Mesendoderm (in vitro differentiated cells): ENCODE results near the gene UBE2I.

Experiments used
- DNase-seq: peaks from one replicate; pipeline ENCODE4 v3.0.0; 2013
- H2AK5ac ChIP-seq: 2 replicates; pipeline ENCODE4 v1.6.1; 2013; ENCODE audit warnings: low read length, inconsistent platforms
- H2BK120ac ChIP-seq: 2 replicates; pipeline ENCODE4 v1.6.1; 2013; ENCODE audit warnings: low read depth, mild to moderate bottlenecking, low read length, moderate library complexity, mixed read lengths
- H2BK15ac ChIP-seq: replicated peaks from 2 replicates; pipeline ENCODE4 v1.6.1; 2013; ENCODE audit warnings: low read depth, mild to moderate bottlenecking, moderate library complexity
- H2BK5ac ChIP-seq: 2 replicates; pipeline ENCODE4 v1.6.1; 2013; ENCODE audit warnings: low read length, inconsistent platforms
- H3K18ac ChIP-seq: 2 replicates; pipeline ENCODE4 v1.6.1; 2013; ENCODE audit warnings: mild to moderate bottlenecking, low read length, mixed read lengths
- H3K23ac ChIP-seq: one replicate; pipeline ENCODE4 v1.6.1; 2013; ENCODE audit warnings: low read length
- H3K27ac ChIP-seq: 2 replicates; pipeline ENCODE4 v1.5.1; 2013; ENCODE audit warnings: low read depth, mild to moderate bottlenecking, inconsistent platforms, low read length, moderate library complexity
- H3K27me3 ChIP-seq: 2 replicates; pipeline ENCODE4 v1.6.1; 2013; ENCODE audit warnings: low read length, control low read depth, mild to moderate bottlenecking, inconsistent platforms; ENCODE audit not compliant: insufficient read depth, poor library complexity
- H3K36me3 ChIP-seq: 2 replicates; pipeline ENCODE4 v1.6.1; 2013; ENCODE audit warnings: low read length, inconsistent platforms; ENCODE audit not compliant: control insufficient read depth, insufficient read depth
- H3K4ac ChIP-seq: one replicate; pipeline ENCODE4 v1.6.1; 2013; ENCODE audit warnings: low read depth, mild to moderate bottlenecking, low read length, moderate library complexity
- H3K4me1 ChIP-seq: 2 replicates; pipeline ENCODE4 v1.6.1; 2013; ENCODE audit warnings: low read depth, low read length, inconsistent platforms; ENCODE audit not compliant: control insufficient read depth
- H3K4me2 ChIP-seq: 2 replicates; pipeline ENCODE4 v1.6.1; 2013; ENCODE audit warnings: low read length
- H3K4me3 ChIP-seq: 2 replicates; pipeline ENCODE4 v1.5.1; 2013; ENCODE audit warnings: mild to moderate bottlenecking, low read length
- H3K56ac ChIP-seq: one replicate; pipeline ENCODE4 v1.6.1; 2013; ENCODE audit warnings: low read length
- H3K79me1 ChIP-seq: 2 replicates; pipeline ENCODE4 v1.6.1; 2013; ENCODE audit warnings: low read length, inconsistent platforms
- H3K79me2 ChIP-seq: 2 replicates; pipeline ENCODE4 v1.6.1; 2013; ENCODE audit warnings: mild to moderate bottlenecking, low read length; ENCODE audit not compliant: control insufficient read depth, insufficient read depth
- H3K9ac ChIP-seq: 2 replicates; pipeline ENCODE4 v1.6.1; 2013; ENCODE audit warnings: low read length, inconsistent platforms
- H4K5ac ChIP-seq: one replicate; pipeline ENCODE4 v1.6.1; 2013; ENCODE audit warnings: low read length
- H4K8ac ChIP-seq: one replicate; pipeline ENCODE4 v1.6.1; 2013; ENCODE audit warnings: low read depth, mild to moderate bottlenecking, control low read depth, low read length, moderate library complexity
- WGBS: extraction: QIAGEN DNeasy Blood & Tissue Kit; methylation state at CpG from one replicate; pipeline ENCODE4 v1.1.7; 2013; ENCODE audit warnings: low lambda C conversion rate, missing lambda C conversion rate; ENCODE audit not compliant: insufficient coverage; ENCODE audit errors: extremely low coverage; 5-methylcytosine and 5-hydroxymethylcytosine counted together

UBE2I gene

GRCh38 chr16:1287982-1288670 is 21.3 kb upstream of the UBE2I start:
- no CpG with 5 or more reads among the region's 40 CpGs for WGBS
- no peak overlapping the region for H4K8ac ChIP-seq
- H2AK5ac ChIP-seq: no peak overlapping the region
- H3K27me3 ChIP-seq: no peaks in the 10 kb centered on the region
- no peak overlapping the region for H3K56ac ChIP-seq
- H2BK120ac ChIP-seq: no peak overlapping the region
- H3K9ac ChIP-seq: no peak overlapping the region
- no peak for DNase-seq
- no peaks in the 10 kb centered on the region for H3K36me3 ChIP-seq
- no peak overlapping the region for H3K27ac ChIP-seq
- no peak overlapping the region for H3K18ac ChIP-seq
- H3K4me2 ChIP-seq: no peak overlapping the region
- H3K4me3 ChIP-seq: no peak overlapping the region
- no peak overlapping the region for H4K5ac ChIP-seq
- no peaks in the 10 kb centered on the region for H3K79me1 ChIP-seq
- H3K23ac ChIP-seq: no peak overlapping the region
- peaks cover 3% of the 10 kb centered on the region for H3K4me1 ChIP-seq
- no peaks in the 10 kb centered on the region for H3K79me2 ChIP-seq
- no peak overlapping the region for H3K4ac ChIP-seq
- H2BK5ac ChIP-seq: no peak overlapping the region
- H2BK15ac ChIP-seq: no peak overlapping the region

GRCh38 chr16:1288813-1289476 is 20.5 kb upstream of the UBE2I start:
- Histone ChIP-seq H2BK5ac (no peak overlapping the region), H3K4me1 (no peaks in the 10 kb centered on the region), H3K4me2 (no peak overlapping the region), H4K5ac (no peak overlapping the region), H3K23ac (no peak overlapping the region), H3K27me3 (no peaks in the 10 kb centered on the region), H3K79me2 (no peaks in the 10 kb centered on the region), H3K79me1 (no peaks in the 10 kb centered on the region), H3K9ac (no peak overlapping the region), H3K27ac (no peak overlapping the region), H3K4me3 (no peak overlapping the region), H2AK5ac (no peak overlapping the region), H3K56ac (no peak overlapping the region), H2BK15ac (no peak overlapping the region), H3K18ac (no peak overlapping the region), H3K4ac (no peak overlapping the region), H4K8ac (no peak overlapping the region), H2BK120ac (no peak overlapping the region), H3K36me3 (no peaks in the 10 kb centered on the region)
- no CpG with 5 or more reads among the region's 20 CpGs for WGBS
- peak; percentile 62 for DNase-seq

- H3K27me3 ChIP-seq: no peaks in the 10 kb centered on the region
- H3K36me3 ChIP-seq: no peaks in the 10 kb centered on the region
- H3K18ac ChIP-seq: no peak overlapping the region
- no peak overlapping the region for H2BK15ac ChIP-seq
- H3K4ac ChIP-seq: no peak overlapping the region
- no peaks in the 10 kb centered on the region for H3K79me1 ChIP-seq
- no peaks in the 10 kb centered on the region for H3K79me2 ChIP-seq
- no peak overlapping the region for H4K5ac ChIP-seq
- no peak overlapping the region for H3K27ac ChIP-seq
- H3K9ac ChIP-seq: no peak overlapping the region
- H2BK5ac ChIP-seq: no peak overlapping the region
- H4K8ac ChIP-seq: no peak overlapping the region
- no peak overlapping the region for H3K4me3 ChIP-seq
- no peak overlapping the region for H3K56ac ChIP-seq
- no peak overlapping the region for H2BK120ac ChIP-seq
- H3K23ac ChIP-seq: no peak overlapping the region
- H3K4me1 ChIP-seq: no peaks in the 10 kb centered on the region
- WGBS: no CpG with 5 or more reads among the region's 17 CpGs
- no peak for DNase-seq
- H2AK5ac ChIP-seq: no peak overlapping the region
- H3K4me2 ChIP-seq: peak overlapping the region; percentile 48
These were observed 20.0 kb upstream of the UBE2I start for GRCh38 chr16:1289477-1289866.

- Histone ChIP-seq H3K9ac (no peak overlapping the region), H4K8ac (no peak overlapping the region), H4K5ac (no peak overlapping the region), H3K18ac (no peak overlapping the region), H2BK15ac (no peak overlapping the region), H3K4me3 (no peak overlapping the region), H2AK5ac (no peak overlapping the region), H3K4ac (no peak overlapping the region), H3K4me2 (no peak overlapping the region), H3K36me3 (no peaks in the 10 kb centered on the region), H3K27ac (no peak overlapping the region), H3K79me2 (no peaks in the 10 kb centered on the region), H2BK120ac (no peak overlapping the region), H3K4me1 (no peaks in the 10 kb centered on the region), H3K56ac (no peak overlapping the region), H3K79me1 (no peaks in the 10 kb centered on the region), H3K27me3 (no peaks in the 10 kb centered on the region), H2BK5ac (no peak overlapping the region), H3K23ac (no peak overlapping the region)
- DNase-seq: no peak
- WGBS: no CpG with 5 or more reads among the region's 22 CpGs
These were observed 19.4 kb upstream of the UBE2I start for GRCh38 chr16:1290063-1290501.

GRCh38 chr16:1290860-1291575 is 18.4 kb upstream of the UBE2I start:
- H4K5ac ChIP-seq: no peak overlapping the region
- H2BK120ac ChIP-seq: no peak overlapping the region
- H3K18ac ChIP-seq: no peak overlapping the region
- no peak overlapping the region for H3K27ac ChIP-seq
- no peak overlapping the region for H3K56ac ChIP-seq
- no peak overlapping the region for H4K8ac ChIP-seq
- no peak for DNase-seq
- H2BK5ac ChIP-seq: no peak overlapping the region
- no peak overlapping the region for H3K23ac ChIP-seq
- no peak overlapping the region for H3K9ac ChIP-seq
- no peaks in the 10 kb centered on the region for H3K36me3 ChIP-seq
- WGBS: no CpG with 5 or more reads among the region's 29 CpGs
- no peak overlapping the region for H2BK15ac ChIP-seq
- H3K79me2 ChIP-seq: no peaks in the 10 kb centered on the region
- no peaks in the 10 kb centered on the region for H3K4me1 ChIP-seq
- no peak overlapping the region for H3K4ac ChIP-seq
- no peak overlapping the region for H2AK5ac ChIP-seq
- no peak overlapping the region for H3K4me3 ChIP-seq
- no peak overlapping the region for H3K4me2 ChIP-seq
- H3K27me3 ChIP-seq: no peaks in the 10 kb centered on the region
- no peaks in the 10 kb centered on the region for H3K79me1 ChIP-seq
